DMS 273 (cell line): Measurements from ENCODE around the gene MAP1B.

Source experiments
- DNase-seq: peaks from one replicate; lab custom pipeline; 2025; ENCODE audit not compliant: unreplicated experiment; lab: John Stamatoyannopoulos, UW

Gene MAP1B

DNA sequence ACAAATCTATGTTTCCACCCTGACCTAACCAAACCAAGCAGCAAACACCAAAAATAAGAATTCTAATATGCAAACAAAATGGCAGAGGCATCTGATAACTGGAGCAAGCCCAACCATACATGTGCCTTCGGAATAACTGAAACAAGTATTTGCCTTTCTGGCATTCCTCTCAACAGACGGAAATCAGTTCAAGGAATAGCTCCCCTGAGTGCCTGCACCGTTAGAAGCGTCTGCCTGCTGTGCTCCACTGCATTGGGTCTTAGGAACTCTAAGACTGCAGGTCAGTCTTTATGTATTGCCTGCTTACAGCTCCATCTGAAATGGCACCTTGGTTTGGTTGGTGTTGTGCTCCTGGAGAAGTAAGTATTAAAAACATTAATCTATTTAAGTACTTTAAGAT, 114.3 kb downstream of the MAP1B start:
- no peak for DNase-seq

DNA sequence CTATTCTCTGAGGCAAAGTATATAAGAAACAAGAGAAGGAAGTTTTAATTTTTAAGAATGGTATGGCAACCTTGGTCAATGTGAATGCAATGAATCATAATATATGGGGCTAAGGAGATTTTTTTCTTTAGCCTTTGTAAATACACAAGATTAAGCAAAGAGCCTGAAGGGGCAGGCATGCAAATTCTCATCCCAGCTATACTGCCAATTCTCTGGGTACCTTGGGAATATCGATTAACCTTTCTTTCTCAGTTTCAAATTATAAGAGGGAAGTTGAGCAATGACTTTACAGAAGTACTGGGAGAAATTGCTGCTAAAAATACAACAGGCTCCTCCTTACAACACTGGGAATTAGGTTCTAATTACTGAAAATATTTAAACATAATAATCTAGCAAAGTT, 115.2 kb downstream of the MAP1B start:
- DNase-seq: no peak

DNA sequence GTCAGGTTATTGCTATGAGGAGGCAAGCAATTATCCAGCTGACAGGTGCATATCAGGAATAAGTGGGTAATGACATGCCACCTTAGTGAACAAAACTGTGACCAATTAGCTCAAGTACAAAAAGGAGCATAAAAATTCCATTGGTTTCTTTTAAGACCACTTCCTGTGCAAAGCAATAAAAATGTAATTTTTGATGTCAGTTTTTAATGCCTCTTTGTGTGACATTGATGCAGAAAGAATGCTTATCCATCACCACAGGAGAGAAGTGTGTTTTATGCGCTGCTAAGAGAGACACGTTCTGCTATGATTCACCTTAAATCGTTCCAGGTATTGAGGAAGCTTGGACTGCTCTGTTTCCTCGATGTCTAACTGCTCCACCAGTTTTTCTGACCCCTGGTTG, 116.1 kb downstream of the MAP1B start:
- no peak for DNase-seq

DNA sequence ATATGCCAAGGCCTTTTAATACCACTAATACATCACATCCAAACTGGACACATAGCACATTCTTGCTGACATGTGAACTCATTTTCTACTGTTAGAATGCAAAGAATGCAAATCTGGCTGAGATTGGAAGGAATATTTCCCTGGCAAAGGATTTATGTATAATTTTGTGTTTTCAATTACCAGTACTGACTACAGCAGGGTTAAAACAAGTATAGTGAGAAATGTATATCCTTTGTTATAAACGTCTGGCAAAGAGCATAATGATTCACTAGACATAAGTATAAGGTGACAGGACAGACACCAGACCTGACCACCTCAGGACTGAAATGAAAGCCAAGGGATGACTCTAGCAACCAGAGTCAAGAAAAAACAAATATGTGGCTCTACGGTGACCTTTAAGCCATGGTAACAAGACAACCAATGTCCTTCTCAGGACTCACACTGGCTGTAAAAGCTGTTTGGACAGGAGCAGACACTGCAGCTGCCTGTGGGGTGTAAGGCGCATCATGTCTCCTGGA, 117.7 kb downstream of the MAP1B start:
- no peak for DNase-seq

DNA sequence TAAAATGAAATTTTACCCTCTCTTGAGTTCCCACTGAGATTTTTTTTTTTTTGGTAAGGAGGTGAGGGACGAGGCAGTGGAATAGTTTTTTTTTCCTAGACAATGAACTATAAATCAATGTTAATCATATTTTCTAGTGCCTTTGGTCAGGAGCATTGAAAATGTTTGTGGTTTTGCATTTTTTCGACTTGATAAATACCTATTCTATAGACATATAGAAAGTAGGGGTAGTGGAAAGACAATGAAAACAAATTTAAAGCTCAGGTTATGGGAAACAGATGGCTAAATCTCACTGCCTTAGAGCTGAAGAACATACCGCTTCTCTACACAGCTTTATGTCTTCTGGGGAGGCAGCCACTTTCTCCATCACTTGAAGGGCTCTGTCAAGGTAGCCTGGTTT, 118.5 kb downstream of the MAP1B start:
- no peak for DNase-seq

DNA sequence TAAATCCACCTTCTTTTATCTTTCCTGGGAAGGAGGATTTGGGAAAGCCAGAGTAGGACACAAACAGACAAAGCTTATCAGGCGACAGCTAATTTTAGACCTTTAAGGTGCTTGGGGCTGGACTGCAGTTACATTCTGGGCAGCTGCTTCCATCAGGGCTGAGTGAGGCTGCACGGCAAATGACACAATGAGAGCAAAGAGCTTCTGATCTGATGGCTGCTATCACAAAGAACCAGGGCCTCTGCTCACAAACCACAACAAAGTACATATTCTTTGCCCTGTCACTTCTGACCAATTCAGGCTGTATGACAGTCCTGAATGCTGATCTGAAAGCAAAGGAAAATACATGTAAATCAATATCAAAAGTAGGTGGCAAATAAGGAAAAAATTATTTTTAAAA, 119.7 kb downstream of the MAP1B start:
- DNase-seq: no peak

DNA sequence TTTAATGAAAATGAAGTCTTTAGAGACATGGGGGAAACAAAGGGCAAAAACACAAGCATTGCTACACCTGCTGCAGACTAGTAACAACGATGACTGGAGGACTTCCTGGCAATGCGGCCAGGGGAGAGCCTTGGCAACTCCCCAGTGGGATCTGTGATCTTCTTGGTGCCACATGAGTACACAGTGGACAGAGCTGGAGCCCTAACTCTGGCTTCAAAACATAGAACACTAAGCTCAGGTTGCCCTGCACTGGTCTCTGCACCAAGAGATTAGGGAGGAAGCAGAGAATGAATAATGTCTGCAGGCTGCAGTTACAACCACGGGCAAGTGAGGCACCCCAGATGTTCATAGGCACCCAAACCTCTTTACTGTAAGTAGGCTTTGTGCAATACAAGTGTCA, 121.7 kb downstream of the MAP1B start:
- no peak for DNase-seq

DNA sequence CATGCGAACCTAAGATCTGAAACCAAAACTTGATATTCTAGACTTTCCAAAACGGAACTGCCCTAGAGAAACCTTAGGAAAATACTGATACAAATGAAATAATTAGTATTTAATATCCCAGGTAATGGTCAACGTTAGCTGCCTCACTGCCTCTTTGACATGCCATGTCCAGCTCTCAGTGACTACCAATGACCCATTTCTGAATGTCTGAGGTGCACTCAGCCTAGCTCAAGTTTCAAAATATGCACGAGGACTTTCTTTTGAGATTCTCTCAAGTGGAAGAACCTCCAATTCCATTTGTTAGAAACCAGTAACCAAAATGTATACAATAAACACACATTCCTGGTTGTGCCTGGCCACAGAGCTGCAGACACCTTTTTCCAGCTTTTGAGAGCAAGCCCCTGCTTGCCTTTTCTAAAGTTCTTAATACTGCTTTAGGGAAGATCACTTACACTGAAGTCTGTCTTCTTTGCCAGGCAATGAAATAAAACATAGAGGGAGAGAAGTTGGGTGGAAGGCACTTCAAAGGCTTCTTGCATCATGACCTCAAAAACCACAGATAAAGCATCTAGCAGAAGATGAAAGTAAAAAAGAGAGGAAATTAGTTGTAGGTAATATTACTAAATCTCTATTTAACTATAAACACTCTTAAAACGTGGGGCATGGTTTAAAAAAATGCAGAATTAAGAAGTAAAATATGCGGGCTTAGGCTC, 124.9 kb downstream of the MAP1B start:
- peak; percentile 25 for DNase-seq

DNA sequence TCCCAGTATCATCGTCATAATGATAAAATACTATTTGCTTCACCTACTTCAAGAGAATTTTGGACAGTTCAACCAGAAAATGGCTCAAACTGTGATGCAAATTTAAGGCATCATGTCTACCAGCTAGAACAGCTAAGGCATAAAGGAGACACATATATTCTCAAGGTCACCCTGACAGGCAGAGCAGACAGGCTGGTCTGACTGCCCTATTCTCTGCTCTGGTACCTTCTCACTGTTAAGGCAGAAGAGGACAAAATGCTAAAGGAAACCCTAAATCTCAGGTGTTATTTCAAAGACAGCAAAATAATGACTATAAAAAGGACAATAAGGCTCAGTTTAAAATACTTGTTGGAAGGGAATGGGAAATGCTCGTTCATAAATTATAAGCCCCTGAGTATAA, 125.6 kb downstream of the MAP1B start:
- no peak for DNase-seq

DNA sequence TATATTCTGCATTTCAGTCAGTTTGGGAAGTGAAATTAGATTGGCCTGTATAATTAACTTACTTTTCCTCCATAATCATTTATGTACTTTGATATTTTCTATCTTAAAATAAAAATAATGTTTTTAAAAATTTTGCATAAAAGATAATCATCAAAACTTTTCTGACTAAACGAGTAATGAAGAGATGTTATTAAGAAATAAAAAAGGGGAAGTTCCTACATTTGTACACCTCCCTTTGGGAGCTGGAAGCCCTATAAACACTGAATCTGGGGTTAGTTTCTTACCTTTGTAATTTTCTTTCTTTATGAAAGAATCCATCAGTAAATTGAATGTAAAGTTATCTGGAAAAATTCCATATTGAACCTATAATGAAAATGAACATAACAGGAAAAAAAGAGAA, 126.6 kb downstream of the MAP1B start:
- DNase-seq: no peak

DNA sequence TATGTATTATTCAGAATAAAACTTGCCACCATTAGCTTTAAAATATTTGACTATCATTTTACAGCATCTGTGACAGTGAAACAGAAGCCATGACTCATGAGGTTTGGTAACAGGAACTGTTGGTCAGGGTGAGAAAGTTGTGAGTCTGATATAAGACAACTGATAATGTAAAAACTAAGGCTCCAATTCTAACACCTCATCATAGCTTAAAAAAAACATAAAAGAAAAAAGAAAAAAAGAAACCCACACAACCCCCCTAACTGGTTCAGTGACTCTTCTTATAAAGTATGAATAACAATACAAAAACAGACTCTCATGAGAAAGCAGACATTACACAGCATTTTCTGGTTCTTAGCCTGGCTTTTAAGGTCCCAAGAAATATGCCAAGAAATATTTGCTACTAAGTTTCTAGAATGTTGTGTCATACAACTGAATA, 127.0 kb downstream of the MAP1B start:
- DNase-seq: peak; percentile 45

DNA sequence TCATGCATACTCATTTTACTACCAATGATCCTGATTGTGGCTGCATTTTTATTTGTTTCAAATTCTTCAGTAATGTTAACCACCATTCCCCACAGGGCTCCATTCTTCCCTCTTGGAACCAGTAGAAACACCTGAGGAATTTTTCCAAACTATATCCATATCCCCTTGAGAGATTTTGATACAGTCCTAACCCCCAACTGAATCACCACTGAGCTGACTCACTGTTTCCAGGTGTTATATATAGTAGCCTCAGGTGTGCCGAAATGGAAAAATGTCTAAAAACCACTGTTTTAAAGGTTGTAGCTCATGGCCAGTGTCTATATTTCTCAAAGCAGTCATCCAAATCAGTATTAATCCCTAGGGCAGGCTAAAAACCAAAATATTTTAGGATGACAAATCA, 127.6 kb downstream of the MAP1B start:
- no peak for DNase-seq

DNA sequence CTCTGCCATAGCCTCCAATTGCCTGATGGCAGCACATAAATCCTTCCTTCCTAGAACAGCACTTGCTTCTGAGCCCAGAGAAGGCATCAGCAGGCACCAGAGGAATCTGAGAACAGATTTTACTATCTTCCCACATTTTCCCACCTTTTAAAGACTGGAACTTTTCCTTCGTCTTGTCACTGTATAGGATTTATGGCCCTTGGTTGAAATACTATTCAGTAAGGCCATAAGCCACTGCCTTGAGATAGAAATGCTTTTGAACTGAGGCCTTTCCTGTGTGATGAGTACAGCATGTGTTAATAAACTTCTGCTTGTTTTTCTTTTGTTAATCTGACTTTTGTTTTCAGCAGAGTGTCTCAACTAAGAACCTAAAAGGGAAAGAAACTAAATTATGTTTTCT, 128.4 kb downstream of the MAP1B start:
- no peak for DNase-seq

DNA sequence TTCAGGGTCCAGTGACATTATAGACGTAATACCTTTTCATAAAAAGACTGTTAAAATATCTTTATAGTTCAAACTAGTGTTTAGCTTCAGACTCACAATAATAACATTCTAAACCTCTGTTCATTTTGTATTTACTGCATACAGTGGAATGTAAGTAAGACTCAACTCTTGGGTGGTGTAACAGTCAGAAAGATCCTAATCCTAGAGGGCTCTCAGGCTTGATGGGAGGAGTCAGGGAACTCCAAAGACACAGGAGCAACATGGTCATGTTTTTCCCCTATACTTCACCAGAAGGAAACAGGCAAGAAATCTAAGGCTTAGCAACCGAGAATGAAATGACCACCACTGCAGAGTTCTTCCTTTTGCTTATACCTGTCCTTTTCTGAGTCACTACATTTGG, 130.1 kb downstream of the MAP1B start:
- DNase-seq: no peak

DNA sequence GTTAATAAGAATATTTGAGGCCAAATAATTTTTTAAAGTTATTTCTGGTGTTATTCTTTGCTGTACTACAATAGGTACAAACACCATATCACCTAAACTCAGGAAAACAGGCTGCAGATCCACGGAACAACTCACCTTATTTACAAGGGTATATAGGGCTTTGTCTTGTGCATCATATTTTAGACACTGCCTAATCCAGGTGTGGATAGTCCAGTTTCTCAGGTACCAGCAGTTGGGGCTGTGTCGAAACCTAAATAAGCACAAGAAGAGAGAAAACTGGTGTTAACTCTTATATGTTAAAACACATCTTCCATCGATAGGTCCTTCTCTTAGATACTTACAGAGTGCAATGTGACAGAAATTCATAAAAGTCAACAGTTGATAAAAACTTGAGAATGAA, 130.6 kb downstream of the MAP1B start:
- DNase-seq: no peak

DNA sequence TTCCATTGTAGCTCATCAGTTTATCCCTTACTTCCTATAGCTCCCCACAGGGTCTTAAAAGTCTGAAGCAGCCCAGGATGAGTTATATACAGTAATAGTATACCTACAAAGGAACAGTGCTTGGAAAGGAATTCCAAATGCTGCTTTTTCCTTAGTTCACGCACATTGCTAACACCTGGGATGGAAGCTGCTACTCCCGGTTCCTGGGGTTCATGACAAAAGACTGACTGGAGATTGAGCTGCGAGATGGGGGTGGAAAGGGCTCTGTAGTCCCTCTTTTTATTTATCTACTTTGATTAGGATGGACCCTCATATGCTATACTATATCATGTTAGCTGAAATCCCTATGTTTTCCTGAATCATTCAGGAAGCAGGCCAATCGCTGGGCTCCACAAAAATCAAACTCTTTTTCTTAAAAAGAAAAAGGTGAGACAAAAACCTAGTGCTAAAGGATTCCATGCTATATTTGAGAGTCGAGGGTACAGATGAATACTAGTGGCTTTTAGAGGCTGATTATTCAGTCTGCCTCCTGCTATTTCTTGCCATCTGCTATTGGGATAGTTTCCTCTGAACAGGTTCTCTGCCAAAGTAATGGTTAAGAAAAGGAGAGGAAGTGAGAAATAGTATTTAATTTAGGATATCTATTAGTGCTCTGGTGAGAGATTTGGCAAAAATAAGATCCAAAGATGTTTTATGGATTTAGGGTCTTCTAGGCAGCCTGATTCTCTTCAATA, 131.6 kb downstream of the MAP1B start:
- DNase-seq: peak; percentile 72

DNA sequence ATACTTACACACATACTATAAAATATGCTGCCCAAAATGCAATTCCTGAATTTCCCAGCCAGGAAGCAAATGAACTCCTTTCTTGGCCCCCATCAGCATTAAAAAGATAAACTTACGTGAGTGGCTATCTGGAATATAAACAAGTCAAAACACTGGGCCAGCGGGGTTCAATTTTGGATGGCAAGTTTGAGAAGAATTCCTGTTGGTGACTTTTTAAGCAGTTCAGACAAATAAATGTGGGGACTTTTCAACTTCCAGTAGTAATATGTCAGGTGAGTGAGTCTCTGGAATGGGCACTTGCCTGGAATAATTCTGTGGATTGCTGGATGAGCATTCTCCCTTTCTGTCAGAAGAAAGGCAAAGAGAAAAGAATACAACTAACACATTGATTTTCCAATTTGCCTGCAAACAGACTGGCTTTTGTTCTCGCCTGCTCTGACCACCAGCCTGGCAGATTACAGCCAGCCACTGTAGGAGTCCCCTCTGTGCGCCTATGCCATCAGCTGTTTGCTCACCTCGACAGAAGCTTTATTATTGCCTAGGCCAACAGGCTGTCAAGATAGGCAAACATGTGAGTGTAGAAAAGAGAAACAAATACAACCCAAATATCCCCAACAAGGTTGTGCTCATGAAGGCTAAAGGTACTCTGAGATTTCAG, 134.2 kb downstream of the MAP1B start:
- DNase-seq: peak; percentile 33

DNA sequence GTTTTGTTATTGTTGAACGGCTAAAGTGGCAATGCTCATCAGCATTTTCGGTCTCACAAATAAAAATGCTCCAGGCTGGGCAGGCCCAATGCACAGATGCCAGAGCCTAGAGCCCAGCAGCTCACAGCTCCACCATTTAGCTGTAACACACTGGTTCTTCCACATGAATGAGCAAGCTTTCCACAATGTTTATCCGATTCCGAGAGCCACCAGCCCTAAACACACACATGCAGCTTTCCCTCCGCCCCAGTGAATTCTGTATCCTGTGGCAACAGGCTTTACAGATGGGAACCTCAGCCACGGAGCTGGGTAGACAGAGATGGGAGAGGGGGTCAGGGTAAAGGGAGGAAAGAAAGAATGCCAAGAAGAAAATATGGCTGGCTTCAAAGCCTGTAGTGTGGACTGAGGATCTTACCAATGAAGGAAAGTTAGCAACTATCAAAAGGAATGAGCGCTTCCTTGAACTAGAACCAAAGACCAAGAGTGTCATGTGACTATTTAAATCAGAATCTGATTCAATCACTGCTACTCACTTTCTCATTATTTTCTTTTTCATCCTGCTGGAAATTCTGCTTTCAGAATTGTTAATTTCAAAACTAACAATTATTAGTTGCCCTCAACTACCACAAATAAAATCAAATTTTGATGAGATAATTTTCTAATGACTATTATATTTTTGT, 135.7 kb downstream of the MAP1B start:
- peak; percentile 95 for DNase-seq

DNA sequence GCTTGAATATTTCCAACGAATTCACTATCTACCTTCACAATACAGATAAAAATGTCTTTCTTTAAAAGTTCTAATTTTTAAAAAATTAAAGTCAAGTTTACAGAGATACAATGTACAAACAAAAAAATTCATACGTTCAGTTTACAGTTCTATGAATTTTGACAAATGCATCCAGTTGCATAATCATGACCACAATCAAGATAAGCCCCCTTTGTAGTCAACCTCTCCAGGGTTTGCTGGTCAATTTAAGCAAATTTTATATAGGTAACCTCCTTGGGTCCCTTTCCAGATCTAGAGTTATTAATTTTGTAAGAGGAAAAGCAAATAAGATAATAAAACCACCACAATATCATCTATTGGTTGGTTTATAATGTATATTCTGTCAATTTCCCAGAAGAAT, 136.4 kb downstream of the MAP1B start:
- DNase-seq: no peak

DNA sequence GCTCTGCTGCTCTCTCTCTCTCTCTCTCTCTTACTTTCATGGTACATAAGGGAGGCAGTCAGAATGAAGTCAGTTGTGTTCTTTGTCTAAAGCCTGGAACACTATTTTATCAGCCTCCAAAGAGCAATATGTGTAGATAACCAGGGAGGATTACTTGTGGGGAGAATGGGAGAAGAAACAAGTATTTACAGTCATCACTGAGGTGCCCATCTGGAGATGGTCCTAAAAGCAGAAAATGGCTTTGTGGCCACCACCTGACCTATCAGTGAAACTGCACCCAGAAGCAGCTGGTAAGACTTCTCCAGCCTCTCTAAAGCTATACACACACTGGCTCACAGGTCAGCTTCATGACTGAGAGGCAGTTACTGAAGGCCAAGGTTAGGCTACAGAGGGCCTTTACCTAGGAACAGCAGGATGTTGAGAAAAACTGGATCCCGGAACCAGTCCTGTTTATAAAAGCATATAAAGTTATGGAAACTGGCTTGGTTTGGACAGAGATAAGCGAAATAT, 137.6 kb downstream of the MAP1B start:
- DNase-seq: peak; percentile 85

DNA sequence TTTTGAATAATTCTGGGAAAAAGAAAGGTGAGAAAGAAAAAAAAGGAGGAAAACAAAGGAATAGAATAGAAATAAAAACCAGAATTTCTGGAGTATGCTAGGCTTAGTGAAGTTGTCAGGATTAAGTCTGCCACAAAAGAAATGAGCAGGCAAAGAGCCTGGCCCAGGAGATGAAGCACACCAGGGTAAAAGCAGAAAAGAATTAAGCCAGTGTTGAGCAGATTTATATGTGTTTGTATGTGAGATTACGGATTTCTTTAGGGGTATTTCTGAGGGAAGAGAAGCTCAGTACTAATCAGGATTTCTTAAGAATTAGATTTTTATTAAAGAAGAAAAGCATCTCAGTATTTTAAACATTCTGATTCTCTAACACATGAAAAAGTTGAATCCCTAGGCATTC, 138.3 kb downstream of the MAP1B start:
- no peak for DNase-seq
